Right ventricle myocardium inferior (tissue), 1 donor: ENCODE results near the gene ATP6V1E1. TPM values are rescaled to one million over a fixed set of nuclear protein-coding genes. Genes with fewer than 3 reads are reported as not detected.
"Not testable (repeated sequence)": the region's sequence is repeated elsewhere in the genome, so short reads cannot be mapped to it uniquely, and the experiment has no call there.

Experiments used
- ATAC-seq: fragments of 200-7000 bp; cut with Tn5 transposase; one replicate; pipeline ENCODE4 v1.9.1; 2020; ENCODE audit warnings: mild to moderate bottlenecking, moderate library complexity
- DNase-seq: peaks from one replicate; pipeline ENCODE4 v3.0.0; 2021; ENCODE audit errors: missing footprints
- intact Hi-C: fragments of 100-400 bp; cut with DNase I; formaldehyde crosslinking; loops from one replicate; pipeline ENCODE4 v1.11.0; 2022
- total RNA-seq: library from RNA; stranded (reverse); fragmentation: NEBNext Ultra II Directional; extraction: Animal tissue kit (Norgen Biotek cat#: 25700); gene quantifications from one replicate; pipeline ENCODE4 v1.2.1, GENCODE V29; 2021
- donor health status: DM: no; HTN: yes; CAD: no; lungs with severe emphysema.

The ATP6V1E1 gene
- total RNA-seq, 1 donor from 2014 or later, result 200 TPM

GRCh38 chr22:17590586-17590985, 38.0 kb downstream of the ATP6V1E1 start:
- DNase-seq (no peak), ATAC-seq (no peak)
- intact Hi-C loops, result no loop called here

- intact Hi-C loops, result no loop called here
- no peak for ATAC-seq
- DNase-seq, result no peak
Observed at GRCh38 chr22:17589810-17590375, 38.7 kb downstream of the ATP6V1E1 start.

GRCh38 chr22:17588606-17589005, 39.9 kb downstream of the ATP6V1E1 start:
- no peak for DNase-seq
- ATAC-seq, result no peak
- intact Hi-C loops, result no loop called here

- intact Hi-C loops, result no loop called here
- no peak for ATAC-seq
- DNase-seq, result no peak
Observed at GRCh38 chr22:17587629-17588028, 40.9 kb downstream of the ATP6V1E1 start.

GRCh38 chr22:17586831-17587440, 41.6 kb downstream of the ATP6V1E1 start:
- ATAC-seq, result peak; percentile 38
- intact Hi-C loops, result no loop called here

GRCh38 chr22:17583151-17583550, 45.4 kb downstream of the ATP6V1E1 start:
- intact Hi-C loops, result no loop called here
- DNase-seq, result no peak
- ATAC-seq, result no peak

More at GRCh38 chr22:17586831-17587440, 41.6 kb downstream of the ATP6V1E1 start:
- no peak for DNase-seq

- DNase-seq (no peak), ATAC-seq (no peak)
- intact Hi-C loops, result no loop called here
Observed at GRCh38 chr22:17581631-17582030, 46.9 kb downstream of the ATP6V1E1 start.

GRCh38 chr22:17581056-17581455, 47.5 kb downstream of the ATP6V1E1 start:
- no peak for ATAC-seq

GRCh38 chr22:17580441-17581031, 48.0 kb downstream of the ATP6V1E1 start:
- intact Hi-C loops, result no loop called here
- no peak for ATAC-seq
- DNase-seq, result no peak

More at GRCh38 chr22:17581056-17581455, 47.5 kb downstream of the ATP6V1E1 start:
- no peak for DNase-seq
- intact Hi-C loops, result no loop called here

GRCh38 chr22:17579535-17579981, 49.0 kb downstream of the ATP6V1E1 start:
- intact Hi-C loops, result loop anchor here (2.0 kb wide), 1 partner anchor 27 kb away; no protein-coding TSS in a partner anchor
- DNase-seq (no peak), ATAC-seq (no peak)

- intact Hi-C loops, result loop anchor here (2.0 kb wide), 1 partner anchor 29 kb away; no protein-coding TSS in a partner anchor
- ATAC-seq, result peak; percentile 47
- DNase-seq, result peak; percentile 74
Observed at GRCh38 chr22:17578136-17578754, 50.3 kb downstream of the ATP6V1E1 start.

- intact Hi-C loops, result no loop called here
- DNase-seq, result no peak
- ATAC-seq, result peak; percentile 49
Observed at GRCh38 chr22:17576470-17576869, 52.1 kb downstream of the ATP6V1E1 start.

GRCh38 chr22:17575681-17576080, 52.9 kb downstream of the ATP6V1E1 start:
- intact Hi-C loops, result no loop called here
- no peak for ATAC-seq
- no peak for DNase-seq

- ATAC-seq (no peak), DNase-seq (no peak)
- intact Hi-C loops, result no loop called here
Observed at GRCh38 chr22:17575151-17575550, 53.4 kb downstream of the ATP6V1E1 start.

- intact Hi-C loops, result loop anchor here (2.0 kb wide), 1 partner anchor 68 kb away; the partner anchor contains the start of gene BCL2L13
- ATAC-seq, result peak; percentile 93
- peak; percentile 91 for DNase-seq
Observed at GRCh38 chr22:17570851-17571631, 57.5 kb downstream of the ATP6V1E1 start.

- peak; percentile 37 for ATAC-seq
- intact Hi-C loops, result loop anchor here (2.0 kb wide), 1 partner anchor 69 kb away; the partner anchor contains the start of gene BCL2L13
- no peak for DNase-seq
Observed at GRCh38 chr22:17569971-17570511, 58.5 kb downstream of the ATP6V1E1 start.

GRCh38 chr22:17566776-17567175, 61.8 kb downstream of the ATP6V1E1 start:
- DNase-seq, result no peak
- no peak for ATAC-seq
- intact Hi-C loops, result no loop called here

- DNase-seq, intact Hi-C loops, ATAC-seq: not testable (repeated sequence)
Observed at GRCh38 chr22:17566016-17566687, 62.4 kb downstream of the ATP6V1E1 start.
